Measurements from ENCODE around the gene TAS1R2.
"Not testable (repeated sequence)": the region's sequence is repeated elsewhere in the genome, so short reads cannot be mapped to it uniquely, and the experiment has no call there.

TAS1R2 gene

GRCh38 chr1:18884419-18884717, 24.9 kb upstream of the TAS1R2 start:
- DNase-seq (ENCODE audit: low read depth in 3 of 3), result no peak

GRCh38 chr1:18883636-18884418, 24.4 kb upstream of the TAS1R2 start:
- DNase-seq (ENCODE audit: low read depth in 3 of 3), result peak; percentile 50 to 63 (median 55)

GRCh38 chr1:18883079-18883478, 23.6 kb upstream of the TAS1R2 start:
- DNase-seq (ENCODE audit: low read depth in 3 of 3), result no peak

- no peak for DNase-seq (ENCODE audit: low read depth in 3 of 3)
Measured at GRCh38 chr1:18882486-18882885, 23.0 kb upstream of the TAS1R2 start.

- DNase-seq (ENCODE audit: low read depth in 3 of 3), result no peak
Measured at GRCh38 chr1:18881642-18882431, 22.4 kb upstream of the TAS1R2 start.

- DNase-seq (ENCODE audit: low read depth in 3 of 3), result no peak
Measured at GRCh38 chr1:18881164-18881563, 21.7 kb upstream of the TAS1R2 start.

- no peak for DNase-seq (ENCODE audit: low read depth in 3 of 3)
Measured at GRCh38 chr1:18880585-18880984, 21.1 kb upstream of the TAS1R2 start.

- DNase-seq (ENCODE audit: low read depth in 3 of 3), result no peak
Measured at GRCh38 chr1:18879791-18880309, 20.4 kb upstream of the TAS1R2 start.

- DNase-seq (ENCODE audit: low read depth in 3 of 3), result no peak
Measured at GRCh38 chr1:18879215-18879790, 19.8 kb upstream of the TAS1R2 start.

- no peak for DNase-seq (ENCODE audit: low read depth in 3 of 3)
Measured at GRCh38 chr1:18878538-18879214, 19.2 kb upstream of the TAS1R2 start.

GRCh38 chr1:18877282-18877681, 17.8 kb upstream of the TAS1R2 start:
- DNase-seq (ENCODE audit: low read depth in 3 of 3), result no peak

GRCh38 chr1:18876210-18876609, 16.8 kb upstream of the TAS1R2 start:
- DNase-seq (ENCODE audit: low read depth in 3 of 3), result no peak

- DNase-seq (ENCODE audit: low read depth in 3 of 3), result no peak
Measured at GRCh38 chr1:18875796-18876128, 16.3 kb upstream of the TAS1R2 start.

- peak; percentile 20 to 48 (median 45) for DNase-seq (ENCODE audit: low read depth in 3 of 3)
Measured at GRCh38 chr1:18875107-18875795, 15.8 kb upstream of the TAS1R2 start.

- DNase-seq (ENCODE audit: low read depth in 3 of 3), result no peak
Measured at GRCh38 chr1:18874600-18874999, 15.1 kb upstream of the TAS1R2 start.

- DNase-seq (ENCODE audit: low read depth in 3 of 3), result no peak
Measured at GRCh38 chr1:18874036-18874435, 14.6 kb upstream of the TAS1R2 start.

GRCh38 chr1:18872071-18872611, 12.7 kb upstream of the TAS1R2 start:
- DNase-seq (ENCODE audit: low read depth in 3 of 3), result no peak

- DNase-seq (ENCODE audit: low read depth in 3 of 3), result no peak
Measured at GRCh38 chr1:18871401-18872070, 12.1 kb upstream of the TAS1R2 start.

- no peak for DNase-seq (ENCODE audit: low read depth in 3 of 3)
Measured at GRCh38 chr1:18870957-18871356, 11.5 kb upstream of the TAS1R2 start.

- not testable (repeated sequence) for DNase-seq (ENCODE audit: low read depth in 3 of 3)
Measured at GRCh38 chr1:18870595-18870865, 11.1 kb upstream of the TAS1R2 start.

Data from stimulated activated CD4-positive, alpha-beta T cell treated with anti-CD3 and anti-CD28 coated beads, TNF-alpha, amount 100 ng/mL, for 4 hours (primary cell).